Endothelial cell of umbilical vein (primary cell): ENCODE results near the gene LST1. TPM values are rescaled to one million over a fixed set of nuclear protein-coding genes. Genes with fewer than 3 reads are reported as not detected.

Experiments used
- BruUV-seq: library from RNA; stranded (reverse); fragments of 400-500 nt; replicated peaks from 2 replicates; lab custom pipeline; 2021; lab: Mats Ljungman, UMichigan
- CTCF ChIA-PET: fragments of 300-600, 350-600 bp; sonication (Branson Sonifier 250); formaldehyde crosslinking; loops from one replicate; lab custom pipeline; 2021; ENCODE audit warnings: antibody characterized with exemption, inconsistent platforms; lab: Charles Lee
- POLR2A ChIA-PET: fragments of 300-600, 350-600 bp; sonication (Branson Sonifier 250); formaldehyde crosslinking; loops from one replicate; lab custom pipeline; 2021; ENCODE audit warnings: antibody characterized with exemption, inconsistent platforms; lab: Charles Lee
- DNase-seq: peaks from one replicate; pipeline ENCODE4 v3.0.0-alpha.2; 2011; ENCODE audit warnings: low read depth, low spot score
- FAIRE-seq: peaks from 2 replicates; lab custom pipeline; 2011; peaks lifted over from hg19 to GRCh38; lab: Jason Lieb, UNC
- H2AFZ ChIP-seq: 2 replicates; pipeline ENCODE4 v1.6.0; 2012; ENCODE audit warnings: low read depth, low read length, control low read depth, inconsistent platforms
- H3K27ac ChIP-seq: 2 replicates; pipeline ENCODE4 v1.5.1; 2011; ENCODE audit warnings: low read depth, mild to moderate bottlenecking, control low read depth, low read length, moderate library complexity; ENCODE audit not compliant: insufficient read depth
- H3K27me3 ChIP-seq, 2 experiments: 2 replicates each; pipeline versions ENCODE4 v1.6.0 to v1.6.1; 2011; ENCODE audit warnings: low read length in 2 of 2, mixed read lengths in 1 of 2; ENCODE audit not compliant: control insufficient read depth in 2 of 2, insufficient read depth in 2 of 2
- H3K36me3 ChIP-seq, 2 experiments: 2 replicates in 1 of 2; 3 replicates in 1 of 2; pipeline ENCODE4 v1.5.1; 2011; ENCODE audit warnings: low read length in 2 of 2, mild to moderate bottlenecking in 1 of 2, moderate library complexity in 1 of 2; ENCODE audit not compliant: control insufficient read depth in 2 of 2, insufficient read depth in 2 of 2; ENCODE audit errors: extremely low read depth in 1 of 2
- H3K4me1 ChIP-seq: 3 replicates; pipeline ENCODE4 v1.5.1; 2011; ENCODE audit warnings: mild to moderate bottlenecking, low read length; ENCODE audit not compliant: control insufficient read depth, insufficient read depth; ENCODE audit errors: extremely low read depth
- H3K4me2 ChIP-seq: 2 replicates; pipeline ENCODE4 v1.6.1; 2011; ENCODE audit warnings: low read length, control low read depth, mixed read lengths; ENCODE audit not compliant: insufficient read depth
- H3K4me3 ChIP-seq, 3 experiments: fragments of 200-600 bp in 1 of 3; sonication (generic), shearing (Covaris generic) in 1 of 3; replicated peaks in 1 of 3; 2 replicates each; pipeline ENCODE4 v1.5.1; 2011 to 2016; ENCODE audit warnings: control low read depth in 3 of 3, low read length in 3 of 3, mild to moderate bottlenecking in 2 of 3, inconsistent platforms in 1 of 3, low read depth in 1 of 3, moderate library complexity in 1 of 3; ENCODE audit not compliant: insufficient read depth in 1 of 3
- H3K79me2 ChIP-seq: 2 replicates; pipeline ENCODE4 v1.6.0; 2012; ENCODE audit warnings: low read length, inconsistent platforms; ENCODE audit not compliant: control insufficient read depth, insufficient read depth
- H3K9ac ChIP-seq: replicated peaks from 2 replicates; pipeline ENCODE3; 2011; ENCODE audit warnings: low read length, control low read depth; ENCODE audit not compliant: insufficient read depth; ENCODE audit errors: extremely low read depth
- H3K9me1 ChIP-seq: replicated peaks from 3 replicates; pipeline ENCODE4 v1.6.0; 2011; ENCODE audit warnings: mild to moderate bottlenecking, low read length; ENCODE audit not compliant: control insufficient read depth, insufficient read depth; ENCODE audit errors: extremely low read depth
- H3K9me3 ChIP-seq: replicated peaks from 2 replicates; pipeline ENCODE4 v1.5.1; 2012; ENCODE audit warnings: low read length, inconsistent platforms; ENCODE audit not compliant: control insufficient read depth, insufficient read depth
- H4K20me1 ChIP-seq: replicated peaks from 2 replicates; pipeline ENCODE3; 2011; ENCODE audit warnings: mild to moderate bottlenecking, low read length; ENCODE audit not compliant: control insufficient read depth, insufficient read depth; ENCODE audit errors: extremely low read depth
- CTCF ChIP-seq, 2 donors: IDR thresholded peaks; 1 replicate in 1 of 2; 2 replicates in 1 of 2; pipeline ENCODE4 v1.5.1; 2011; ENCODE audit warnings: low read length in 2 of 2, mild to moderate bottlenecking in 2 of 2, moderate library complexity in 2 of 2, control low read depth in 1 of 2, inconsistent platforms in 1 of 2, low read depth in 1 of 2; ENCODE audit not compliant: insufficient read depth in 1 of 2; ENCODE audit errors: extremely low read depth in 1 of 2
- EZH2 ChIP-seq: IDR thresholded peaks from 2 replicates; pipeline ENCODE4 v1.6.1; 2012; ENCODE audit warnings: borderline replicate concordance, low read depth, mild to moderate bottlenecking, moderate library complexity, low read length, inconsistent platforms; ENCODE audit not compliant: severe bottlenecking
- FOS ChIP-seq: IDR thresholded peaks from 2 replicates; pipeline ENCODE4 v1.6.1; 2011; ENCODE audit warnings: mild to moderate bottlenecking, low read length, moderate library complexity, borderline replicate concordance; ENCODE audit not compliant: insufficient read depth
- GATA2 ChIP-seq: IDR thresholded peaks from 2 replicates; pipeline ENCODE4 v1.7.0; 2011; ENCODE audit warnings: low read depth, mild to moderate bottlenecking, moderate library complexity, mixed read lengths, low read length; ENCODE audit not compliant: insufficient read length, insufficient read depth
- JUN ChIP-seq: IDR thresholded peaks from 2 replicates; pipeline ENCODE4 v1.6.1; 2011; ENCODE audit warnings: borderline replicate concordance, low read depth; ENCODE audit not compliant: insufficient read length, insufficient read depth
- MAX ChIP-seq: IDR thresholded peaks from 2 replicates; pipeline ENCODE4 v1.6.1; 2011; ENCODE audit not compliant: insufficient read depth, insufficient read length
- POLR2A ChIP-seq: IDR thresholded peaks from 2 replicates; pipeline ENCODE4 v1.6.1; 2012; ENCODE audit warnings: low read depth, mild to moderate bottlenecking, control low read depth, low read length
- dilution Hi-C: fragments of 300-500 bp; cut with MboI; formaldehyde crosslinking; loops from one replicate; pipeline ENCODE4 v1.15.0; 2019; ENCODE audit warnings: low sequenced_read_pairs; ENCODE audit not compliant: extremely low pct_ligation_motif_present
- intact Hi-C: fragments of 100-400 bp; cut with micrococcal nuclease; formaldehyde crosslinking; loops from one replicate; pipeline ENCODE4 v1.10.0; 2022
- polyA plus RNA-seq, 4 experiments: library from polyadenylated mRNA; depleted of rRNA in 3 of 4; stranded (reverse) in 3 of 4; unstranded in 1 of 4; fragments of >200 nt; gene quantifications; 2 replicates each; pipeline versions ENCODE4 v1.2.1 to v1.2.3, GENCODE V29; 2011 to 2012; ENCODE audit warnings: missing spikeins in 1 of 4
- total RNA-seq: library from RNA; stranded (reverse); gene quantifications from 2 replicates; pipeline ENCODE4 v1.2.3, GENCODE V29; 2021

LST1 gene
- total and polyA plus RNA-seq, 2 donors (not counting 3 experiments of a cell fraction or from before 2014, with no cell fraction given) = 1.00 to 1.8 TPM

GRCh38 chr6:31626952-31627351 is 40.9 kb downstream of the LST1 start:
- no peak overlapping the region for H3K4me2 ChIP-seq
- CTCF ChIA-PET = interaction anchor here (1.2 to 2.4 kb wide), 2 partner anchors 12 to 25 kb away, joined by 4 to 5 read pairs; partner anchors contain the start of gene BAG6
- peaks cover 58% of the 10 kb centered on the region for H3K79me2 ChIP-seq
- H3K9me1 ChIP-seq = no peaks in the 10 kb centered on the region
- no TSS peak for BruUV-seq
- H3K36me3 ChIP-seq = peaks cover 41 to 72% of the 10 kb centered on the region in 2 experiments
- no peaks in the 10 kb centered on the region for H3K9me3 ChIP-seq
- TF ChIP-seq POLR2A = no peak
- no peak for TF ChIP-seq GATA2
- no peak for TF ChIP-seq CTCF (IDR thresholded peaks at IDR 0.05; ENCODE audit: extremely low read depth in 1 of 2, insufficient read depth in 1 of 2, low read depth in 1 of 2, low read length in 2 of 2)
- TF ChIP-seq MAX = no peak
- no peak for TF ChIP-seq FOS
- TF ChIP-seq EZH2 = no peak
- TF ChIP-seq JUN = no peak
- dilution Hi-C loops (no loop called here), intact Hi-C loops (no loop called here)
- DNase-seq (no peak), FAIRE-seq (no peak)
- POLR2A ChIA-PET = no interaction called here
- H3K9ac ChIP-seq = no peak overlapping the region
- H3K4me3 ChIP-seq = no peak overlapping the region
- peaks cover 9% of the 10 kb centered on the region for H3K4me1 ChIP-seq
- no peaks in the 10 kb centered on the region for H3K27me3 ChIP-seq
- H4K20me1 ChIP-seq = no peaks in the 10 kb centered on the region
- H2AFZ ChIP-seq = no peak overlapping the region
- H3K27ac ChIP-seq = no peak overlapping the region
